Stimulated activated memory B cell treated with anti-CD40 and anti-IgM and Interleukin-4, amounts not matched to agents 10 μg/mL and 1 μg/mL and 100 μg/mL, for 72 hours (primary cell): ENCODE data around the gene ZFPM1.
A peak's percentile ranks its signal among the peaks of the same experiment; 100 is the strongest.

Source experiments
- ATAC-seq: fragments of 150-1000 bp; cut with Tn5 transposase; 2 replicates; pipeline ENCODE4 v1.10.0; 2021
- H3K27ac Mint-ChIP-seq: one replicate; pipeline ENCODE4 v1.8.0; 2022; ENCODE audit warnings: mild to moderate bottlenecking, mixed read lengths
- H3K27me3 Mint-ChIP-seq: one replicate; pipeline ENCODE4 v1.8.0; 2022; ENCODE audit warnings: mixed read lengths
- H3K36me3 Mint-ChIP-seq: one replicate; pipeline ENCODE4 v1.8.0; 2022; ENCODE audit warnings: mixed read lengths
- H3K4me1 Mint-ChIP-seq: one replicate; pipeline ENCODE4 v1.8.0; 2022; ENCODE audit warnings: mixed read lengths
- H3K4me3 Mint-ChIP-seq: one replicate; pipeline ENCODE4 v1.8.0; 2022; ENCODE audit warnings: mild to moderate bottlenecking, moderate library complexity, mixed read lengths
- H3K9me3 Mint-ChIP-seq: one replicate; pipeline ENCODE4 v1.8.0; 2022; ENCODE audit warnings: mixed read lengths

ZFPM1 gene

GRCh38 chr16:88447881-88448280 lies 5.2 kb upstream of the ZFPM1 start:
- Mint-ChIP-seq H3K9me3 (no peaks in the 10 kb centered on the region), H3K36me3 (no peaks in the 10 kb centered on the region), H3K4me3 (no peak overlapping the region), H3K27me3 (no peaks in the 10 kb centered on the region), H3K4me1 (peaks cover 44% of the 10 kb centered on the region), H3K27ac (peak overlapping the region; percentile 82)
- ATAC-seq, result no peak

GRCh38 chr16:88448461-88449266 lies 4.4 kb upstream of the ZFPM1 start:
- Mint-ChIP-seq H3K4me1 (peaks cover 38% of the 10 kb centered on the region), H3K9me3 (no peaks in the 10 kb centered on the region), H3K27me3 (no peaks in the 10 kb centered on the region), H3K4me3 (peak overlapping the region; percentile 63), H3K36me3 (no peaks in the 10 kb centered on the region), H3K27ac (peak overlapping the region; percentile 82)
- ATAC-seq, result no peak

GRCh38 chr16:88449267-88449561 lies 3.9 kb upstream of the ZFPM1 start:
- ATAC-seq, result no peak
- Mint-ChIP-seq H3K4me1 (peaks cover 39% of the 10 kb centered on the region), H3K27me3 (no peaks in the 10 kb centered on the region), H3K27ac (peak overlapping the region; percentile 82), H3K36me3 (no peaks in the 10 kb centered on the region), H3K9me3 (no peaks in the 10 kb centered on the region), H3K4me3 (peak overlapping the region; percentile 63)

- Mint-ChIP-seq H3K9me3 (no peaks in the 10 kb centered on the region), H3K4me3 (peak overlapping the region; percentile 82), H3K27ac (peak overlapping the region; percentile 80), H3K27me3 (no peaks in the 10 kb centered on the region), H3K36me3 (no peaks in the 10 kb centered on the region), H3K4me1 (peaks cover 59% of the 10 kb centered on the region)
- no peak for ATAC-seq
Measured at GRCh38 chr16:88451586-88452481, 1.2 kb upstream of the ZFPM1 start.

GRCh38 chr16:88452482-88453216 lies 431 bp upstream of the ZFPM1 start:
- Mint-ChIP-seq H3K27me3 (no peaks in the 10 kb centered on the region), H3K4me3 (peak overlapping the region; percentile 82), H3K27ac (peak overlapping the region; percentile 80), H3K9me3 (no peaks in the 10 kb centered on the region), H3K36me3 (no peaks in the 10 kb centered on the region), H3K4me1 (peaks cover 66% of the 10 kb centered on the region)
- peak; percentile 85 for ATAC-seq

- no peaks in the 10 kb centered on the region for H3K9me3 Mint-ChIP-seq
- peak overlapping the region; percentile 96 for H3K27ac Mint-ChIP-seq
- H3K4me1 Mint-ChIP-seq, result peaks cover 66% of the 10 kb centered on the region
Measured at GRCh38 chr16:88453611-88454522, 787 bp downstream of the ZFPM1 start.

GRCh38 chr16:88454523-88454947 lies 1.5 kb downstream of the ZFPM1 start:
- Mint-ChIP-seq H3K4me1 (peaks cover 66% of the 10 kb centered on the region), H3K27ac (peak overlapping the region; percentile 96), H3K9me3 (no peaks in the 10 kb centered on the region), H3K27me3 (no peaks in the 10 kb centered on the region), H3K4me3 (peak overlapping the region; percentile 91), H3K36me3 (no peaks in the 10 kb centered on the region)
- ATAC-seq, result no peak

More at GRCh38 chr16:88453611-88454522, 787 bp downstream of the ZFPM1 start:
- Mint-ChIP-seq H3K36me3 (no peaks in the 10 kb centered on the region), H3K27me3 (no peaks in the 10 kb centered on the region), H3K4me3 (peak overlapping the region; percentile 91)
- ATAC-seq, result no peak

- Mint-ChIP-seq H3K4me1 (peaks cover 71% of the 10 kb centered on the region), H3K9me3 (no peaks in the 10 kb centered on the region), H3K27me3 (no peaks in the 10 kb centered on the region), H3K36me3 (no peaks in the 10 kb centered on the region), H3K27ac (peak overlapping the region; percentile 96), H3K4me3 (peak overlapping the region; percentile 91)
- ATAC-seq, result peak; percentile 49
Measured at GRCh38 chr16:88455610-88456355, 2.7 kb downstream of the ZFPM1 start.

GRCh38 chr16:88456356-88457292 lies 3.5 kb downstream of the ZFPM1 start:
- H3K4me3 Mint-ChIP-seq, result peak overlapping the region; percentile 91
- peak overlapping the region; percentile 96 for H3K27ac Mint-ChIP-seq
- H3K9me3 Mint-ChIP-seq, result no peaks in the 10 kb centered on the region
- ATAC-seq, result peak; percentile 2
- H3K36me3 Mint-ChIP-seq, result no peaks in the 10 kb centered on the region
- peaks cover 74% of the 10 kb centered on the region for H3K4me1 Mint-ChIP-seq
- H3K27me3 Mint-ChIP-seq, result no peaks in the 10 kb centered on the region

GRCh38 chr16:88458039-88458772 lies 5.1 kb downstream of the ZFPM1 start:
- H3K4me1 Mint-ChIP-seq, result peaks cover 79% of the 10 kb centered on the region
- H3K9me3 Mint-ChIP-seq, result no peaks in the 10 kb centered on the region
- H3K36me3 Mint-ChIP-seq, result no peaks in the 10 kb centered on the region
- H3K27ac Mint-ChIP-seq, result peak overlapping the region; percentile 96
- H3K4me3 Mint-ChIP-seq, result no peak overlapping the region
- ATAC-seq, result no peak
- no peaks in the 10 kb centered on the region for H3K27me3 Mint-ChIP-seq

- no peak overlapping the region for H3K4me3 Mint-ChIP-seq
- H3K27me3 Mint-ChIP-seq, result no peaks in the 10 kb centered on the region
- peaks cover 85% of the 10 kb centered on the region for H3K4me1 Mint-ChIP-seq
- H3K36me3 Mint-ChIP-seq, result no peaks in the 10 kb centered on the region
- H3K9me3 Mint-ChIP-seq, result no peaks in the 10 kb centered on the region
- ATAC-seq, result no peak
- peak overlapping the region; percentile 31 for H3K27ac Mint-ChIP-seq
Measured at GRCh38 chr16:88458773-88459235, 5.7 kb downstream of the ZFPM1 start.

- Mint-ChIP-seq H3K36me3 (no peaks in the 10 kb centered on the region), H3K4me1 (peaks cover 88% of the 10 kb centered on the region), H3K27ac (peak overlapping the region; percentile 31), H3K9me3 (no peaks in the 10 kb centered on the region), H3K27me3 (no peaks in the 10 kb centered on the region), H3K4me3 (no peak overlapping the region)
- no peak for ATAC-seq
Measured at GRCh38 chr16:88459366-88460073, 6.4 kb downstream of the ZFPM1 start.
